Measurements from ENCODE around the gene EPS8L3.

The EPS8L3 gene

DNA sequence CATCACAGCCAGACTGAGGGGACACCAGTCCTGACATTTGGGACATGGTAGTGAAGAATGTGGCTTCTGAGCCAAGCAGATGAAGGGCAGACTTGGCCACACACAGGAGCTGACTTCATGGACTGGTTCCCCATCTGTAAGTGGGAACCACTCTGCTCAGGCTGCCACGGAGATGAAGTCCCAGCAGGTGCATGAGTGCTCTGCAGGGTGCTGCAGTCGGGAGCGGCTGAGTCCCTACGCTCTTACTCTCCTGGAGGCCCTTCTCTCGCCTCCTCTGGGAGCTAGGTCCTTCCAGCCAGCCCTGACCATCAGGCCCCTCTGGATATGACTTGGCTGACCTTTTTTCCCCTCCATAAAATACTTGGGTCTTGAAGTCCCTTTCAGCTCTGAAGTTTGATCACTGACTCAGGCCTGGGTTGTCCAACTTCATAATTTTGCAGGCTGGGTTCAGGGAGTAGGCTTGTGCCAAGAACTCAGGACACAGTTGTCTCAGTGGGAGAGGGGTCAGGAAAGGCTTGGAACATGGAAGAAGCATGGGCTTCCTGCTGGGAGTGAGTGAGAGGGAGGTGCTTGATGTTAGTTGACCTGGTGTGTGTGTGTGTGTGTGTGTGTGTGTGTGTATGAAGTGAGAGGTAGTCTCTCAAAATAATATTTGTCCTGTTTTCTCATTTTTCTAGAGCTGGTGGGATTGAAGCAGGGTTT is 21.0 kb upstream of the EPS8L3 start:
- Histone ChIP-seq H3K27ac (no peak overlapping the region), H3K4me3 (no peak overlapping the region)
- no peak for TF ChIP-seq CTCF (IDR thresholded peaks at IDR 0.05)
- no peak for DNase-seq (ENCODE audit: low spot score)

DNA sequence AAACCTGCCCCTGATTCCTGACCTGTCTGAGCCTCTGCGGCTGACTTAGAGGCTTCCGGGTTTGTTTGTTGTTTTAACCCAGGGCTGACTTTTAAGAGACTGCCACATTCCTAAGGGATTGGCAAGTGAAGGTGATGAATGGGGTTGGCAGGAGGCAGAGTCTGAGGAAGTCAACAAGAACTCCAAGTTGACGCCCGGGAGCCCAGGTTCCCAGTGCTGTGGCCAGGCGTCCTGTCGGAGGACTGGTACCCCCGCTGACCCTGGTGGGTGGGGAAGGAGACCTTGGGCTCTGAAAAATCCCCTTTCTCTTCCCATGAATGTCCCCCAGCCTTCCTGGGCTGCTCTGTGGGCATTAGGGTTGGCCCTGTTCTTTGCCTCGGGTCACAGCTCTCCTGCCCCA is 19.7 kb upstream of the EPS8L3 start:
- Histone ChIP-seq H3K27ac (peak overlapping the region; percentile 61 to 71), H3K4me3 (no peak overlapping the region)
- no peak for TF ChIP-seq CTCF (IDR thresholded peaks at IDR 0.05)
- DNase-seq (ENCODE audit: low spot score): no peak

DNA sequence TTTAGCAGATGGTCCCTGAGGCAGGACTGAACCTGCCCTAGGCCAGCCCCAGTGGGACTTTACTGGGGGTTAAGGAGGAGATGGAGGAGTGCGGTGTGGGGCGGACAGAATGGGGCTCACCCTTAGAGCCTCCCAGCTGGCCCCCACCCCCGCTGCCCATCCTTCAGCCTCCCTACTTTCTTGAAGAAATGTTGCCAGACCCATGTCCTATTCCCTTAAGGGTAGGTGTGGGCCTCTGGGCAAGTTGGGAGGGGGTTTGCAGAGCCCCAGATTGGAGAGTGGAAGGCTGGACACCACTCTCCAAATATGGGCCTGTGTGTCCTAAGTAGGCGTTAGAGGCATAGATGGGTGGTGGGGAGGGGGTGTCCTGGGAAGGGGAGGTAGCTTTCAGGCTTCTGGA is 19.2 kb upstream of the EPS8L3 start:
- H3K4me3 ChIP-seq: no peak overlapping the region
- peak overlapping the region; percentile 61 to 71 for H3K27ac ChIP-seq
- TF ChIP-seq CTCF (IDR thresholded peaks at IDR 0.05): no peak
- no peak for DNase-seq (ENCODE audit: low spot score)

- Histone ChIP-seq H3K4me3 (no peak overlapping the region), H3K27ac (peak overlapping the region; percentile 61 to 71)
- DNase-seq (ENCODE audit: low spot score): no peak
- no peak for TF ChIP-seq CTCF (IDR thresholded peaks at IDR 0.05)
Observed at GRCh38 chr1:109782514-109782913, 18.8 kb upstream of the EPS8L3 start.

DNA sequence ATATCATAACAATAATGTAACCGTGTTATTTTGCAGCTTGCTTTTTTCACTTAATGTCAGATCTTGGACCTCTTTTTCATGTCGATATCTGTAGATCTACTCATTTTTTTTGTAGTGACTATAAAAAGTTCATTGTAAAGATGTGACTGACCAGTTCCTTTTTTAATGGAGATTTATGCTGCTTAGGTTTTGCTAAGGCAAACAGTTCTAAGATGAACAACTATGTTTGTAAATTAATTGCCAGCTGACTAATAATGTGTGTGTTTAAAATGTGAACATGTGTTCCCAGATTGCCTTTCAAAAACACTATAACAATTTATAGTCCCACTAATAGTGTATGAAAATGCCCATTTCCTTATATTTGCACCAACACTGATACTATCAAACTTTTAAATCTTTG is 18.1 kb upstream of the EPS8L3 start:
- no peak overlapping the region for H3K27ac ChIP-seq
- TF ChIP-seq CTCF (IDR thresholded peaks at IDR 0.05): no peak
- no peak for DNase-seq (ENCODE audit: low spot score)
- no peak overlapping the region for H3K4me3 ChIP-seq

DNA sequence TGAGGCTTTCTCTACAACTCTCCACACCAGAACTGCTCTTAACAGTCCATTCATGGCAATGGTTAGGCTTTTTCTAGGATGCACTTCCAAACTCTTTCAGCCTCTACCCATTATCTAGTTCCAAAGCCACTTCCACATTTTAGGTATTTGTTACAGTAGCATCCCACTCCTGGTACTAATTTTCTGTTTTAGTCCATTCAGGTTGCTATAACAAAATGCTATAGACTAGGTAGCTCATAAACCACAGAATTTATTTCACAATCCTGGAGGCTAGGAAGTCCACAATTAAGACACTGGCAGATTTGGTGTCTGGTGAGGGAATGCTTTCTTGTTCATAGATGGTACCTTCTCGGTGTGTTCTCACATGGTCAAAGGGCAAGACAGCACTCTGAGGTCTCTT is 17.3 kb upstream of the EPS8L3 start:
- no peak for DNase-seq (ENCODE audit: low spot score)
- Histone ChIP-seq H3K27ac (no peak overlapping the region), H3K4me3 (no peak overlapping the region)
- TF ChIP-seq CTCF (IDR thresholded peaks at IDR 0.05): no peak

GRCh38 chr1:109777980-109778625 is 14.4 kb upstream of the EPS8L3 start:
- Histone ChIP-seq H3K27ac (no peak overlapping the region), H3K4me3 (no peak overlapping the region)
- peak; percentile 59 for DNase-seq (ENCODE audit: low spot score)
- TF ChIP-seq CTCF (IDR thresholded peaks at IDR 0.05): no peak

Measured in coronary artery (tissue), 2 donors.